Measurements from ENCODE around the gene LRRC45.

GRCh38 chr17:82056729-82057621 lies 33.9 kb downstream of the LRRC45 start:
- no peak for TF ChIP-seq CTCF (IDR thresholded peaks at IDR 0.05)
- no peak for TF ChIP-seq E2F1 (CRISPR knock-in tag; IDR thresholded peaks at IDR 0.05)
- TF ChIP-seq IRF2 (CRISPR knock-in tag; IDR thresholded peaks at IDR 0.05; ENCODE audit: borderline replicate concordance, low read depth) = no peak
- TF ChIP-seq STAT6 (CRISPR knock-in tag; conservative IDR thresholded peaks at IDR 0.05; ENCODE audit: low read depth) = no peak
- no peak for TF ChIP-seq ARID4B (CRISPR knock-in tag; IDR thresholded peaks at IDR 0.05; ENCODE audit: borderline replicate concordance)
- no peak for TF ChIP-seq ATF3 (CRISPR knock-in tag; conservative IDR thresholded peaks at IDR 0.05)
- no peak for TF ChIP-seq MAX (CRISPR knock-in tag; IDR thresholded peaks at IDR 0.05)
- TF ChIP-seq ELF4 (CRISPR knock-in tag; IDR thresholded peaks at IDR 0.05; ENCODE audit: low read depth) = no peak
- no peak for TF ChIP-seq ATF6 (CRISPR knock-in tag; IDR thresholded peaks at IDR 0.05)
- TF ChIP-seq SOX15 (CRISPR knock-in tag; IDR thresholded peaks at IDR 0.05) = no peak
- no peak for TF ChIP-seq E2F4 (CRISPR knock-in tag; IDR thresholded peaks at IDR 0.05; ENCODE audit: borderline replicate concordance, low read depth)
- TF ChIP-seq PRRX2 (CRISPR knock-in tag; IDR thresholded peaks at IDR 0.05) = no peak
- no peak for TF ChIP-seq NFE2L1 (CRISPR knock-in tag; IDR thresholded peaks at IDR 0.05)
- TF ChIP-seq NR1H2 (CRISPR knock-in tag; IDR thresholded peaks at IDR 0.05) = no peak

Data from WTC11 (cell line).